Measurements from ENCODE around the gene EPC1. TPM values are rescaled to one million over a fixed set of nuclear protein-coding genes. Genes with fewer than 3 reads are reported as not detected.

The EPC1 gene
- total and polyA plus RNA-seq, 2 of the 8 experiments (the other 6 are each of a cell fraction or from before 2014, with no cell fraction given): 23.7 to 42.3 TPM

DNA sequence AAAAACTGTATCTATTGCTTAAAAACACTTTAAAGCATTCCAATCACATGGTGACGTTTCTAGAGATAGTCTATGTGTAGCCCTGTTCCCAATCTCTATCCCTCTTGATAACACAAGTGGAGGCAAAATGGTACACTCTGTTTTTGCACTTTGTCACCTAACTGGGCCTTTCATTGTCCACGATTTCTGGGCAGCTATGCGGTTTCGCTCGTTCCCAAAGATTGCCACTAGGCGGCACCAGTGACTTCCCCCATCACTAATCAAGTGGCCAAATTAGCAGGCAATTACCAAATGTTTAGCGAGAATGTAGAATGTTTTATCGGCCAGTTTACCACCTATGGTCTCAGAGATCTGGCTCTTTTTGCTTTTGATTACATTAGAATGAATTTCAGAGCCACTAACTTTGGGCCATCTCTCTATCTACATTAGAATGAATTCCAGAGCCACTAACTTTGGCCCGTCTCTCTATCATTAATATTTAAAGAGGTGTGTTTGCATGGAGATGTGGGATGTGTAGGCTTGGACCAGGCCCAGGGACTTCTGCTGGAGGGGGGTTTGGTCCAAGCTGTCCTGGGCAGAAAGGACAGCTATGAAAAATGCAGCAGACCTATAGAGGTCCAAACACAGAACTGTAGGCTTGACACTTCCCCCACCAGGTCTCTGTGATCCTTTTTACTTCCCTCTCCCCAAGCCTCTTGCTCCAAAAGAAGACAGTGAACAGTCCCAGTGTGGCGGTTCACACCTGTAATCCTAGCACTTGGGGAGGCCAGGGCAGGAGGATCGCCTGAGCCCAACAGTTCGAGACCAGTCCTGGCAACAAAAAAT, 90.1 kb downstream of the EPC1 start:
- FAIRE-seq: peak; percentile 69
- no peaks in the 10 kb centered on the region for H3K79me1 ChIP-seq (ENCODE audit: low read depth, low read length)
- TF ChIP-seq CBX5 (IDR thresholded peaks at IDR 0.05; ENCODE audit: low read depth, low read length) (no peak), RFX5 (IDR thresholded peaks at IDR 0.05; ENCODE audit: borderline replicate concordance, low read depth, low read length) (no peak), GTF2F1 (IDR thresholded peaks at IDR 0.05; ENCODE audit: borderline replicate concordance, low read depth, low read length) (no peak), KDM4A (IDR thresholded peaks at IDR 0.05; ENCODE audit: low read depth, low read length, severe bottlenecking) (no peak), RBBP5 (IDR thresholded peaks at IDR 0.05; ENCODE audit: borderline replicate concordance, low read depth, low read length) (no peak), SP1 (IDR thresholded peaks at IDR 0.05; ENCODE audit: low read depth, low read length) (no peak), TBP (IDR thresholded peaks at IDR 0.05; ENCODE audit: low read depth, low read length) (no peak), ASH2L (IDR thresholded peaks at IDR 0.05; ENCODE audit: low read length) (no peak), MAFK (IDR thresholded peaks at IDR 0.05; ENCODE audit: low read depth, low read length) (no peak), POU5F1 (IDR thresholded peaks at IDR 0.05; ENCODE audit: low read depth, low read length) (no peak), BCL11A (IDR thresholded peaks at IDR 0.05; ENCODE audit: low read depth in 2 of 2, low read length in 2 of 2) (no peak), SAP30 (IDR thresholded peaks at IDR 0.05; ENCODE audit: insufficient read depth, insufficient replicate concordance, low read length) (no peak), TAF7 (optimal IDR thresholded peaks at IDR 0.05; ENCODE audit: borderline replicate concordance, low read depth, low read length) (no peak)

More for the DNA sequence above, 90.1 kb downstream of the EPC1 start:
- no peaks in the 10 kb centered on the region for H3K36me3 ChIP-seq (ENCODE audit: control insufficient read depth in 2 of 4, insufficient read depth in 4 of 4, low read length in 3 of 4)
- H4K5ac ChIP-seq (ENCODE audit: insufficient read length, low read depth, low read length): no peak overlapping the region
- H3K27me3 ChIP-seq (replicated peaks in 1 of 4; ENCODE audit: control insufficient read depth in 3 of 4, extremely low read depth in 1 of 4, insufficient read depth in 3 of 4, low read length in 3 of 4): no peaks in the 10 kb centered on the region
- H3K14ac ChIP-seq (ENCODE audit: insufficient read length): no peak overlapping the region
- no peak overlapping the region for H2BK20ac ChIP-seq (ENCODE audit: low read length)
- no peak overlapping the region for H2BK5ac ChIP-seq (ENCODE audit: low read depth, low read length)
- no peak overlapping the region for H3K9ac ChIP-seq (replicated peaks in 1 of 4; ENCODE audit: extremely low read depth in 1 of 4, low read depth in 3 of 4, low read length in 3 of 4)
- no peak overlapping the region for H3K4me2 ChIP-seq (ENCODE audit: insufficient read depth in 1 of 2, low read depth in 2 of 2, low read length in 2 of 2)
- no peaks in the 10 kb centered on the region for H4K20me1 ChIP-seq (replicated peaks in 1 of 2; ENCODE audit: control insufficient read depth in 1 of 2, insufficient read depth in 2 of 2, low read length in 2 of 2)
- CTCF ChIA-PET (ENCODE audit: partially characterized antibody): interaction anchor here (0.6 to 3.4 kb wide), 19 partner anchors 9 to 327 kb away, joined by 3 to 18 read pairs (median 4); no protein-coding TSS in a partner anchor
- no peaks in the 10 kb centered on the region; the same call in 1 of the 2 replicates for H3K23me2 ChIP-seq (ENCODE audit: low read depth, low read length)
- H4K8ac ChIP-seq (ENCODE audit: extremely low read depth, insufficient read depth, low read length): no peak overlapping the region
- no peak overlapping the region for H3K23ac ChIP-seq (ENCODE audit: insufficient read length)
- POLR2A ChIA-PET (ENCODE audit: partially characterized antibody): interaction anchor here (0.5 to 3.2 kb wide), 3 partner anchors 9 to 702 kb away, joined by 3 to 15 read pairs (median 6); no protein-coding TSS in a partner anchor
- H3K56ac ChIP-seq (replicated peaks; ENCODE audit: insufficient read length, low read depth, low read length): no peak overlapping the region
- H3K9me3 ChIP-seq (ENCODE audit: insufficient read depth in 2 of 2, low read depth in 1 of 2, low read length in 1 of 2): no peaks in the 10 kb centered on the region
- H2BK15ac ChIP-seq (ENCODE audit: low read length): no peak overlapping the region; the same call in 1 of the 2 replicates
- no peak overlapping the region for H2AK5ac ChIP-seq (ENCODE audit: low read depth, low read length)
- H4K91ac ChIP-seq (replicated peaks; ENCODE audit: insufficient read length, low read length): no peak overlapping the region
- peak overlapping the region; percentile 85; the same call in 1 of the 2 replicates for H2AFZ ChIP-seq (ENCODE audit: low read length)
- peak; percentile 62 to 81 for DNase-seq (ENCODE audit: low read depth in 1 of 2, low spot score in 2 of 2)
- WGBS, 2 experiments (ENCODE audit: extremely low coverage in 1 of 2, insufficient coverage in 1 of 2, insufficient read length in 1 of 2, insufficient replicate concordance in 2 of 2, low coverage in 1 of 2, low lambda C conversion rate in 2 of 2, missing lambda C conversion rate in 1 of 2): 41% methylated on average over 12 of the region's 12 CpGs; no CpG with 5 or more reads in 1 of the 2 experiments
- H3K4me1 ChIP-seq (replicated peaks in 1 of 4; ENCODE audit: control insufficient read depth in 3 of 4, insufficient read depth in 4 of 4, low read length in 3 of 4): no peaks in the 10 kb centered on the region
- no peak overlapping the region for H3K4me3 ChIP-seq (ENCODE audit: extremely low read depth in 1 of 4, insufficient read depth in 2 of 4, low read depth in 3 of 4, low read length in 4 of 4)
- no peak overlapping the region for H3K27ac ChIP-seq (ENCODE audit: low read depth, low read length)
- H2BK12ac ChIP-seq (ENCODE audit: low read depth, low read length): no peak overlapping the region
- no peak overlapping the region for H3K4ac ChIP-seq (replicated peaks; ENCODE audit: insufficient read length, low read depth, low read length)
- no peaks in the 10 kb centered on the region for H3K79me2 ChIP-seq (ENCODE audit: control insufficient read depth in 1 of 2, insufficient read depth in 2 of 2, low read length in 2 of 2)
- H3K18ac ChIP-seq (ENCODE audit: extremely low read depth, low read length): no peak overlapping the region
- no peak overlapping the region for H2BK120ac ChIP-seq (replicated peaks; ENCODE audit: low read depth, low read length)

All from H1 (cell line).